Activated gamma-delta T cell (primary cell): ENCODE results near the gene AP2A2.
"Not testable (repeated sequence)": the region's sequence is repeated elsewhere in the genome, so short reads cannot be mapped to it uniquely, and the experiment has no call there.

Experiments used
- DNase-seq: peaks from one replicate; lab custom pipeline; 2025; lab: John Stamatoyannopoulos, UW

AP2A2 gene

DNA sequence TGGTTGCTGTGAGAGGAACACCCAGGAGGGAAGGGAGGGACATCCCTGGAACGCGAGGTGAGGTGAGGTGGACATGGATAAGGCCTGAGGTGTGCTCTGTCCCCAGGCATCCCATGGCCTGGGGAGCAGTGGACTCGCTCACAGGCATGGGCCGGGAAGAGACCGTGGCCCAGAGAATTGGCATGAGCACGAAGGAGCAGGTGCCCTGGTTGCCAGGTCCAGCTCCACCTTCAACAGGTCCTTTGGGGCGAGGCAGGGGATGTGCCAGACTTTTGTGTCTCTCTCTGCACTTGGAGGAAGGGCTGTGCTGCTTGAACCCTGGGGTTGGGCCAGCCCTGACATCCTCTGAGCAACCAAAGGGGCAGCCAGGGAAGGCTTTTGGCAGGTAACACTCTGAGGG, 89.4 kb downstream of the AP2A2 start:
- no peak for DNase-seq

DNA sequence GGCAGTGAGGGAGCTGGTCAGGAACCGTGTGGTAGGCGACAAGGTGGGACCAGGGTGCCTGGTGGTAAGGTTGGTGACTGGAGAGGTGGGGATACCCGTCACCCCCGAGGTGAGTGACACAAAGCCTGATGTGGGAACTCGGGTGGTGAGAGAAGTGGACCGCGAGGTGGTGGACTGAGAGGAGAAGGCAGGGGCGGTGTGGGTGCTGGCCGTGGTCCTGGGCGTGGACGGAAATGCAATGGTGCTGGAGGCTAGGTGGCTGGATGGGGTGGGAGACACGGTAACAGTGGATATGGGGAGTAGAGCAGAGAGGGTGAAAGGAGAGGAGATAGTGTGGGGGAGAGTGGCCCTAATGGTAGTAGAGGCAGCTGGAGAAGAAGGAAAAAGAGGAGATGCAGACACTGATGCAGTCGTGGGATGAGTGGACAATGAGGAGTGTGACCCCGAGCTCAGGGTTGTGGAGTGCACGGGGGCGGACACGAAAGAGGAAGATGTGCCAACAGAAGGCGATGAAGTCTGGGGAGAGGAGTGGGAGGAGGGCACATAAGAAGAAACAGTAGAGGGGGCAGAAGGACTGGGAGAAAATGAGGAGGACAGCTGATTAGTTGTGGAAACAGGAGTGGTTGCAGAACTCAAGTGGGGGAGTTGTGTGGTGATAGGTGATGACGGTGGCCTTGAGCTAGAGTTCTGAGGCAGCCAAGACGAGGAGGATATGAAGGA, 90.3 kb downstream of the AP2A2 start:
- no peak for DNase-seq

DNA sequence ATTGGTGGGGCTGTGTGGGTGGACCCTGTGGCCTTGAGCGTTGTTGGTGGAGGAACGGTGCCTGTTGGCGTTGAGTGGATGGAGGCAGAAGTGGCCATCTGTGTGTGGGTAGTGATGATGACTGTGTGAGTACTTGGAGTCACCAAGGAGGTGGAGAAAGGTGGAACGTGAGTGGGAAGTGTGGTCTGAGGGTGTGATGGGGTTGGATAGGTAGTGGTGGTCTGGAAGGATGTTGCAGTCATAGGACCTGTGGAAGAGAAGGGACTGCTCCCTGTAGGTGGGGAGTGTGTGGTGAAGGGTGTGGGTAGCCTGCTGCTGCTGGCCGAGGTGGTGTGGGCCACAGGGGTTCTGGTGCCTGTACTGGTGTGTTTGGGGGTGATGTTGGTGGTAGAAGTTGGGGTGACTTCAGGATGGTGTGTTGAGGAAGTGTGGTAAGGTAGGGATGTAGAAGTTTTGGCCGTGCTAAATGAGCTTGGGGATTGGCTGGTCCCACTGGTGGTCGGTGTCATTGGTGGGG, 91.0 kb downstream of the AP2A2 start:
- DNase-seq = not testable (repeated sequence)

DNA sequence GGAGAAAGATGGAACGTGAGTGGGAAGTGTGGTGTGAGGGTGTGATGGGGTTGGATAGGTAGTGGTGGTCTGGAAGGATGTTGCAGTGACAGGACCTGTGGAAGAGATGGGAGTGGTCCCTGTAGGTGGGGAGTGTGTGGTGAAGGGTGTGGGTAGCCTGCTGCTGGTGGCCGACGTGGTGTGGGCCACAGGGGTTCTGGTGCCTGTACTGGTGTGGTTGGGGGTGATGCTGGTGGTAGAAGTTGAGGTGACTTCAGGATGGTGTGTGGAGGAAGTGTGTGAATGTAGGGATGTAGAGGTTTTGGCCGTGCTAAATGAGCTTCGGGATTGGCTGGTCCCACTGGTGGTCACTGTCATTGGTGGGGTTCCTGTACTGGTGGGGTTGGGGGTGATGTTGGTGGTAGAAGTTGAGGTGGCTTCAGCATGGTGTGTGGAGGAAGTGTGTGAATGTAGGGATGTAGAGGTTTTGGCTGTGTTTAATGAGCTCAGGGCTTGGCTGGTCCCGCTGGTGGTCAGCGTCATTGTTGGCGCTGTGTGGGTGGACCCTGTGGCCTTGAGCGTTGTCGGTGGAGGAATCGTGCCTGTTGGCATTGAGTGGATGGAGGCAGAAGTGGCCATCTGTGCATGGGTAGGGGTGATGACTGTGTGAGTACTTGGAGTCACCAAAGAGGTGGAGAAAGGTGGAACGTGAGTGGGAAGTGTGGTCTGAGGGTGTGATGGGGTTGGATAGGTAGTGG, 91.8 kb downstream of the AP2A2 start:
- DNase-seq = no peak

DNA sequence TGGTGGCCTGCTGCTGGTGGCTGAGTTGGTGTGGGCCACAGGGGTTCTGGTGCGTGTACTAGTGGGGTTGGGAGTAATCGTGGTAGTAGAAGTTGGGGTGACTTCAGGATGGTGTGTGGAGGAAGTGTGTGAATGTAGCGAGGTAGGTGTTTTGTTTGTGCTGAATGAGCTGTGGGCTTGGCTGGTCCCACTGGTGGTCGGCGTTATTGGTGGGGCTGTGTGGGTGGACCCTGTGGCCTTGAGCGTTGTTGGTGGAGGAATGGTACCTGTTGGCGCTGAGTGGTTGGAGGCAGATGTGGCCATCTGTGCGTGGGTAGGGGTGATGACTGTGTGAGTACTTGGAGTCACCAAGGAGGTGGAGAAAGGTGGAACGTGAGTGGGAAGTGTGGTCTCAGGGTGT, 92.4 kb downstream of the AP2A2 start:
- no peak for DNase-seq

DNA sequence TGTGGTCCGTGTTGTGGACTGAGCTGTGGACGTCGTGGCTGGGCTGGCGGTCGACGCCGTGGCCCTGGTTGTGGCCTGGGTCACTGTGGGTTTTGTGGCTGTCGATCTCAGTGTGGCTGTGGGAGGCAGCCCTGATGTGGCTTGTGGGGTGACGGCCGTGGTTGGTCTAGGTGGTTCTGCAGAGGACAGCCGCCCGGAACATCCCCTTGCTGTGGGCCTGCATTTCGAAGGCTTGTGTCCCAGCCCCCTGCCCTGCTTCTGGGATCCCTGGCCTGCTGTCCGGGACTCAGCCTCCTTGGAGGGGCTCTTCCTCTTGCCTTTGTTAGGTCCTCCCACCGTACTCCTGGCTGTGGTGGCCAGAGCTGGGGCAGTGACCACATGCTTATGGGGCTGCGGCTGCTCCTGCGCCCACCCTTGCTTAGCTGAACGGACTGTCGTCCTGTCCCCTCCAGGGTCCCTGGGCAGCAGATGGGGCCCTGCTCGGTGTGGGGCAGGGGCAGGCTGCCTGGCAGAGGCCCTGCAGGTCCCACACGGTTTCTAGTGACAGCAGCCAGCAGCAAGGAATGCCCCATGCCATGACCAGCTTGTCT, 93.7 kb downstream of the AP2A2 start:
- DNase-seq = no peak

DNA sequence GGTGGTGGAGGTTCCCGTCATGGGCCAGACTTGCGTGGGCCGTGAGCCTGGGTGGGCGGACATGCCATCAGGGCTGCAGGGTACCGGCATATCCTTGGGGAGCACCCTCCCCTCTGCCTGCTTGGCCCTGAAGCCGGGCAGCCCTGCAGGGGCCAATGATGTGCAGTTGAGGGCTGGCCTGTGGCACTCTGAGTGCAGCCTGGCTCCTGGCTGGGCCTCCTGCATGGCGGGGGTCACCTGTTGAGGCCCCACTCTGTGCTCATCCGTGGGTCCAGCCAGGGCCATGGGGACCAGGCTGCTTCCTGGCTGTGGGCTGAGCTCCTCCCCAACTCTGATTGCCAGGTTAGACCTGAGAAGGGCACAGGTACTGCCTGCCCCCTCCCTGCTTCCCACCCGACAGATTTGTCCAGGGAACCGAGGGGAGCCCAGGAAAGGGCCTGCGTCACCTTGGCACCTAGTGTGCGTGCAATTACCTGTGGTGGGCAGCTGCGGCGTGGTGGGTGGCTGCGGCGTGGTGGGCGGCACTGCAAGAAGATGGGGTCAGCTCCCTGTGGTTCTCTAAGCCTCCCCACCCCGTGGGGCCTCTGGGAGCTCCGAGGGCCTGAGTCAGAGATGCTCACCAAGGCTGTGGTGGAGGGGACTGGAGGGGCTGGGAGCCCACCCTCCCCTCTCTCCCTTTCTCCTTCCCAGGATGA, 94.7 kb downstream of the AP2A2 start:
- no peak for DNase-seq

DNA sequence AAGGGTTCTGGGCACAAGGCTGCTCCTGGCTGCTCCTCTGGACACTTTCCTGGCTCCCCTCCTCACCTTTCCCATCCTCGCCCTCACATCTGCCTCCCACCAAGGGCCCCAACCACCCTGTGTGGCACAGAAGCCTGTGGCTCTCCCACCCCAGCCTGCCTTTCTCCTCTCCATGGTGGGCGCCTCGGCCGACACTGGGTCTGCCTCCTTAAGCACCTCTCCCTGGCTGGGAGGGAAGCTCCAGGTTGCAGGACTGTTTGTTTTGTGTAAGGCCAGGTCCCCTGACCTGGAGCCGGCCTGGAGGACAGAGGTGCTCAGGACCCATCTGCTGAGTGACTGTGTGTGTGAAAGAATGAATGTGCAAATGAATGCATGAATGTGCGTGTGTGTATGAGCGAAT, 96.7 kb downstream of the AP2A2 start:
- no peak for DNase-seq

DNA sequence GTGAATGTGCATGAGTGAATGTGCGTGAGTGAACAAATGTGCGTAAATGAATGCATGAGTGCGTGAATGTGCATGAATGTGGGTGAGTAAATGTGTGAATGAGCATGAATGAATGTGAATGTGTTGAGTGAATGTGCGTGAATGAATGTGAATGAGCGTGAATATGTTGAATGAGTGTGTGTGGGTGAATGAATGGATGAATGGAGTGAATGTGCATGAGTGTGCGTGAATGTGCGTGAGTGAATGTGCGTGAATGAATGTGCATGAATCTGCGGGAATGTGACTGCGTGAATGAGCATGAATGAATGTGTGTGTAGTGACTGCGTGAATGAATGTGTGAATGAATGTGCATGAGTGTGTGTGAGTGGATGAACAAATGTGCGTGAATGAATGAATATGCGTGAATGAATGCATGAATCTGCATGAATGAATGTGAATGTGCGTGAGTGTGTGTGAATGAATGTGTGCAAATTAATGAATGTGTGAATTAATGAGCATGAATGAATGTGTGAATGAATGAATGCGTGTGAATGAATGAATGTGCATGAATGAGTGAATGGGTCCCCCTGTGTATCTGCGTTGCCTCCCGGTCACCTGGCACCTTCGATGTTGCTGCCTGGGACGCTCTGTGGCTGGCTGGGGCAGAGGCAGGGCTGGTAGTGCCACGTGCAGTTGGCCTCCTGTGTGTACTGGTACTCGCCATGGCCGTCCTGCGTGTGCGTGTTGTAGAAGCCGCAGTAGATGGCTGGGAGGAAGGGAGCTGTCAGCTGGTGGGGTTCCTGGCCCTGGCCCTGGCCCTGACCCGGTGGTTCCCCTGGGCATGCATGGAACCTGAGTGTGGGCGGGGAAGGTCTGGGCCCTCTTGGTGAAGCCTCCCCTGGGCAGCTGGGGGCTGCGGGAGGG, 97.5 kb downstream of the AP2A2 start:
- DNase-seq = no peak

DNA sequence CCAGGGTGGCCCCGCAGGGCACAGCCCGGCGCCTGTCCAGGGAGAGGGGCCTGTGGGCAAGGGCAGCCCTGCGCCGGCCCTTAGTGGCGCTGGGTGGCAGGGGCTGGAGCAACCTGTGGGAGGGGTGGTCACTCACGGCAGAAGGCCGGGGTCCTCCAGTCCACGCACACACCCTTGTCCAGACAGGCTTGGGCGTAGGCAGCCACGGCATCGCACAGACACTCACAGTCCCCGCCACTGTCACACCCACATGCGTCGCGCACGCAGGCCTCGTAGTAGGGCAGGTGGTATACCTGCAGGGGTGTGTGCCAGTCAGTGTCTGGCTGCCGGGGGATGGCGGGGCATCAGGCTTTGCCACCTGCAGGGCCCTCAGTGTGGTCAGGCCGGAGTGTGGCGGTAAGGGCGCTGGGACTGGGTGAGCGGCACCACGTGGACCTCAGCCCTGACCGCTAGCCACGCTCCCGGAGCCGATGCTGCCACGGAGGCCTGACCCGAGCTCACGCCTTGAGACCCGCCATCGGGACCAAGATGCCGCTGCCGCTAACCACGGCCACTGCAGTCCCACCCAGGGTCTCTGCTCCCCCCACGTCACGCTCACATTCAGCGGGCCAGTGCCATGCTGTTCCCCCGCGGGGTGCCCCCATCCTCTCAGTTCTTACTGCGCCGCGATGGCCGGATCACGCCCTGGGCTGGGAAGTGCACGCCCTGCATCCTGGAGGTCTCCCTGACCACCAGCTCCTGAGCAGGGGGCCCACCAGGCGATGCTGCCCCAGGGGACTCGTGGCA, 98.3 kb downstream of the AP2A2 start:
- DNase-seq = no peak

DNA sequence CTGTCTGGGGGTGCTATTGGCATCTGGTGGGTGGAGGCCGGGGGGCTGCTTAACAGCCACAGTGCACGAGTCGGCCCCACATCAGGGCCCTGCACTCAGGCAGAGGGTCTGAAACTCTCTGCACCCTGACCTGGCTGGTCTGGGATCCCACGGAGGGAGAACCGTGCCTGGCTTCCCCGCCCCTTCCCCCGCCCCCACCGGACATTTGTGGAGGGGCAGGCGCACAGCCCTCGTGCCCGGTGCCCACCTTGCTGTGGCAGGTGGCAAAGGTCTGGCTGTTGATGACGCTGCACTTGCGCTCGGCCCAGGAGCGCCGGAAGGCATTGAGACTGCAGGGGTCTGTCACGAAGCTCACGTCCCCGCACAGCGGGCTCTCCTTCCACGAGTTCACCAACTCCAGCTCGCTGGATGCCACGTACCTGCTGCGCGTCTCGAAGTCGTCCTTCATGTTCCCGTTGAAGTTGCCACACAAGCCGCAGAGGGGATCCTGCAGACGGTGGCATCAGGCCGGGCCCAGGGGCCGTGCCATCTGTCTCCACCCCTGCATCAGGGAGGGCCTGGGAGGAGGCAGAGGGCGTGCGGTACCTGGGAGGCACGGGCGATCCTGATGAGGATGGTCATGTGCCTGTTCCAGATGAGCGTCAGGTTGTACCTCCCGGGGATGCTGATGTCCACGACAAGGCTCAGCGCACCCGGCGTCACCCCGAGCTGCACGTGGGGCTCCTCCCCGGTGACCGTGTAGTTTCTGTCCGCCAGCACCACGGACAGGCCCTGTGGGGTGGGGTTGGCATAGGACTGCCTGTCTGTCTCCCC, 99.1 kb downstream of the AP2A2 start:
- no peak for DNase-seq

DNA sequence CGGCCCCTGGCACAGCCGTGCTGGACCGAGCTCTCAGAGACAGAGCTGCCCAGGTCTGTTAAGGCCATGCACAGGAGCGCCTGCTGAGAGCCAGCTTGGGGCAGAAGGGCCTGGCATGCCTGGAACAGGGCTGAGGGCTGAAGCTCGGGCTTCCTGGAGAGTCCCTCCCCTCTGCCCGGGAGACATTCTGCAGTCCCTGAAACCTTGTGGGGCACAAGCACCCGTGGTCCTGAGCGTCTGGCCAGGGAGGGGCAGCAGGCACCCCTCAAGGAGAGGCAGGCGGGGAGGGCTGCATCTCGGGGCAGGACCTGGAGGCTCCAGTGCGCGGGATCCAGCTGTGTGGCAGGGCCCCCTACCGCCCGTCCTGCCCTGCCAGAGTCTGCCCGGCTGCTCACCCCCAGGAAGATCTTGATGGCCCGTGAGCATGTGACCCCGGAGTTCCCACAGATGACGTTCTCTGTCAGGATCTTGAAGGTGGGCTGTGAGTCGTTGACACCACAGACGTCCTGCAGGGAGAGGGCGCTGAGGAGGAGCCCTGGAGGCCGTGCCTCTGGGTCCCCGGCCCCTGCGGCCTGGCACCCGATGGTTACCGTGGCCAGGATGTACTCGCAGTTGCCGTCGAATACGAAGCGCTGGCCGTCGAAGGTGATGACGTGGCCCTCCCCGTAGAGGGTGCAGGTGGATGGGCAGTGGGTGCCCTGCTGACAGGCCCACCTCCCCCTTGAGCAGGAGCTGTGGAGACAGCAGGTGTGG, 99.9 kb downstream of the AP2A2 start:
- DNase-seq = no peak

DNA sequence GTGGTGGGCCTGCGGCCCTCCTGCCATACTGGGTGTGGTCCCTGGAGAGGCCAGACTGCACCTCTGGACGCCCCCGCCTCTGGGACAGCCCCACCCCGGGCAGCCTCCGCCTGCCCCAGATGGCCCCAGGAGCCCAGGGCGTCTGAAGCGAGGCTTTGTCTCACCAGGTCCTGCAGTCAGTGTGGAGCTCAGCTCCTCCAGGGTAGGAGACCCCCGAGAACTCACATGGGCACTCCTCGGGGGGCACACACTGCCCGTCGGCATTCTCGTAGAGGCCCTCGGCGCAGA, 100.4 kb downstream of the AP2A2 start:
- no peak for DNase-seq

DNA sequence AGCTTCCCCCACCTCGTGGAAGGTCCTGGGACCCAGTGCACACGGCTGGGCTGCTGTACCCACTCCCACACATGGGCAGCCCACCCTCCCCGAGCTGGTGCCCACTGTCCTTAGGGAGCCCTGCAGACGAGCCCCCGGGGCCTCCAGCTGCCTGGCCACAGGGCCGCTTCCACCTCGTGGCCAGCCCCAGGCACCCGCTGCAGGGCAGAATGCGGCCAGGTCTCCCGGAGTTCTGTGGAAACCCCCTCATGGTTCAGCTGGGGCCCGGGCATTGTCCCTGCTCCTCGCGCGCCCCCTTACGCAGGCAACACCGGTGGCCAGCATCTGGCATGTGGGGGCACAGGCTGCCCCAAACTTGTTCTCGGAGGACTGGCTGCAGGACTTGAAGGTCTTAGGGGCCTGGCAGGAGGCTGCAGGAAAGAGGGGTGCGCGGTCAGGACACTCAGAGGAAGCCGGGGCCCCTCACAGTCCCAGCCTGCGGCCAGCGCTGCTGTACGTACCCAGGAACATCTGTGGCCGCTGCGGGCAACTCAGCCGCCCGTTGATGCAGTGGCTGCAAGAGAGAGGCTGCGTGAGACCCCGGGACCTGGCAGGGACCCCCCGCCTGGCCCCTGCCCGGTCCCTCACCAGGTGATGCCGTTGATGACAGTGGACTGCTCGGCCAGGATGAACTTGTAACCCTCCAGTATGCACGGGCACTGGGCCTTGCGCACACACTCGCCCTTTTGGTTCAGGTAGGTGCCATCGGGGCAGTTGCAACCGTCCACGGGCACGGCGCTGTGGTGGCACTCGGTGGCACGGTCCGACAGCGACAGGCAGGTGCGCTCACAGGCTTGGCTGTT, 101.2 kb downstream of the AP2A2 start:
- no peak for DNase-seq

DNA sequence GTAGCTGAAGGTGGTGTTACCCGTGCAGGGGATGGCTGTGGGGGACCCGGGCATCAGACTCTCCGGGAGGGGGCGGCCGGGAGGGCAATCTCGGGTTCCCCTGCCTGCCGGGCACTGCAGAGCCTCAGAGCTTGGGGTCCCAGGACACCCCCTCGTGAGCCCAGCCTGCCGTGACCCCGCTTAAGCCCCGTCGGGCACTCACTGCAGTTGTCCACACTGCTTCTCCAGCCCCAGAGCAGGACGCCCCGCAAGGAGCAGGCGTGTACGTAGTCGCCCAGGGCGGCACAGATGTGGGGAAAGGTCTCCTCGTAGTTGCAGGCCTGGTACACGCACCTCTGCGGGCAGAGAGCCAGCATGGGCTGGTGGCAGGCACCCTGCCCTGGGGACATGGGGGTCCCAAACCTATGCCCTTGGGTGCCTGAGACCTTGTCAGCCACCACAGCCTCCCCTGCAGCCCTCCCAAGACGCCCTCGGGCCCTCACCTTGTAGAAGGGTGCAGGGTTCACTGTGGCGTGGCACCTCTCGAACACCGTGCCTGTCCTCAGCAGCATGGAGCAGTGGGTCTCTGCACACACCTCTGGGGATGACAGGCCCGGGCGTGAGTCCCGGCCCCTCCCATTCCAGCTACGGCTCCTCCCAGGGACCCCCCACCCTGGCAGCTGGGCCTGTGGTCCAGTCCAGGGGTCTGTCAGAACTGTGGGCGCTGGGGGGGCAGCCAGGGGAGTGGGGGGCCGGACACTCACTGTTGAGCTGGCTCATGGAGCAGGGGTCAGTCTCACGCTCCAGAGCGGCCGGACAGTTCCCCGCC, 102.0 kb downstream of the AP2A2 start:
- DNase-seq = no peak

DNA sequence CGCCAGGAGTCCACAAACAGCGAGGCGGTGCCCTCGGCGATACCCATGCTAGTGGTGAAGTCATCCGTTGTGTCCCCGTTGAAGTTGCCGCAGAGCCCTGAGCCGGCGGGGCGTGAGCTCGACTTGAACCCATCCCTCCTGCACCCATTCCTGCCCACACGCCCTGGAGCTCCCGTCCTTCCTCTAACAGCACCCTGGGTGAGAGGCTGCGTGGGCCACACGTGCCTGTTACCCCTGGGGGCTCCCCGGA, 102.5 kb downstream of the AP2A2 start:
- no peak for DNase-seq

DNA sequence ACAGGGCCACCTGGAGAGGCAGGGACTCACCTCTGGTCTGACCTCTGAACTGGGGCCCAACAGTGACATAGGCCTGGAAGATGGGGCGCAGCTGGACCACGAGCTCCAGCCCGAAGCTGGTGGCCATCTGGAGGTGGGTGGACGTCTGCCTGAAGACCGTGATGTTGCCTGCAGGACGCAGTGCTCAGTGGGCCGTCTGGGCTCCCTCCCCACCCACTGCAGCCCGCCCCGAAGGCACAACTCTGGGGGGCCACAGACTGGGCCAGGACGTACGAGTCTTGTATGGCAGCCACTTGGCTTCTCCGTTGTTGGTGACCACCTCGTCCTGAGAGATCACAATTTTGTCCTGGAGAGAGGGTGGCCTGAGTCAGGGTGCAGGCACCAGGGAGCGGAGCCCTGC, 102.9 kb downstream of the AP2A2 start:
- DNase-seq = no peak

DNA sequence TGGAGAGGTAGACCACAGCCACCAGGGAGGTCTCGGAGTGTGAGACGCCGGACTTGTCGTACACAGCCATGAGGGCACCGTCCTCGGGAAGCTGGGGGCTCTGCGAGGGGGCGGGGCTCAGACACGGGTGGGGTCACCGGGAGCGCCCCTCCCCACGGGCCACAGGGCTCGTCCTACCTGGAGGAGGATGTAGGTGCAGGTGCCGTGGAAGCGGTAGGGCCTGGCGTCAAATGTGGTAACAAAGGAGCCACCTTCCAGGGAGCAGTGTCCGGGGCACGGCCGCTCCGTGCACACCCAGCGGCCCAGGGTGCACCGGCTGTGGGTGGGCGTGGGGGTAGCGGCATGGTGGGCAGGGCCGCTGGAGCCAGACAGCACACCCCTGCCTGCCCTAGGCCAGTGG, 103.4 kb downstream of the AP2A2 start:
- DNase-seq = no peak
